ENCODE results near the gene REM1. TPM values are rescaled to one million over a fixed set of nuclear protein-coding genes. Genes with fewer than 3 reads are reported as not detected.
"Not testable (repeated sequence)": the region's sequence is repeated elsewhere in the genome, so short reads cannot be mapped to it uniquely, and the experiment has no call there.

The REM1 gene
- total RNA-seq, 2 experiments from 2014 or later, result not detected

DNA sequence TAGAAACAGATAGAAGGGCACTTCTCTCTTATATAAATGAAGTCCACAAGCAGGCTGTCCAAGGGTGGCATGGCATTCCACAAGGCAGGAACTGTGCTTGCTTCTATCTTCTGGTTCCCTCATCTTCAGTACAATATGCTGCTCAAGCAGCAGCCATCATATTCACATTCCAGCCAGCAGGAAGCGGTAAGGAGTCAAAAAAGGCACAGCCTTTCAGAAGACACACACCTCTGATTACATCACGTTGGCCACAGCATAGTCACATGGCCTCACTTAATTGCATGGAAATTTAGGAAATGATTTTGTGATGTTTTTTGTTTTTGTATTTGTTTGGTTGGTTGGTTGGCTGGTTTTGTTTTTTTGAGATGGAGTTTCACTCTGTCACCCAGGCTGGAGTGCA lies 19.0 kb downstream of the REM1 start:
- no peak for DNase-seq
- no peaks in the 10 kb centered on the region for H3K9me3 Mint-ChIP-seq
- H3K27me3 Mint-ChIP-seq, result peaks cover 16% of the 10 kb centered on the region
- H3K27ac Mint-ChIP-seq, result no peak overlapping the region
- H3K4me1 Mint-ChIP-seq, result no peaks in the 10 kb centered on the region
- CTCF ChIA-PET, result interaction anchor here (0.6 to 0.8 kb wide), 2 partner anchors 9 to 27 kb away, joined by 3 read pairs; no protein-coding TSS in a partner anchor
- POLR2A ChIA-PET, result no interaction called here
- no peak overlapping the region for H3K4me3 Mint-ChIP-seq
- H3K36me3 Mint-ChIP-seq (ENCODE audit: low read depth), result no peaks in the 10 kb centered on the region

DNA sequence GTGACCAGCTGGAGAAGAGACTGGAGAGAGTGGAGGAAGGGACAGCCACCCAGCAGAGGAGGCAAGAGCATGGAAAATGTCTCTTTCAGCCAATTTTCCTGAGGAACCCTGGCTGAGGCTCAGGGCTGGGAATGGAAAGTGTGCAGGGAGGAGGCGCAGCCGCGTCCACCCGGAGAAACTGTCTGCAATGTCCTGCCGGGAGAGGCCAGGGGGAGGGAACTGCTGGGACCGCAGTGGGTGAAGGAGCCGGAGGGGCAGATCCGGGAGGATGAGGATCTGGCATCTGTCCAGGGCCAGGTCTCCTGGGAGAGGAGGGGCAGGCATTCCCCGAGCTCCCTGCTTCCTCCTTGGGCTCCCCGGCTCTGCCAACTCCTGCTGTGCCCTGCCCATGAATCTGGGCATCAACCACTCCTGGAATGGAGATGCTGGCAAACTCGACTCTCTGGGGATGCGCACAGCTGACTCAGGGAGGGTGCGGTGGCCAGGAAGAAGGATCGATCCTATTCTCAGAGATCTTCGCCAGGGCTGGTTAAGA lies 21.7 kb downstream of the REM1 start:
- Mint-ChIP-seq H3K9me3 (no peaks in the 10 kb centered on the region), H3K27ac (no peak overlapping the region), H3K27me3 (peaks cover 16% of the 10 kb centered on the region), H3K4me1 (no peaks in the 10 kb centered on the region), H3K4me3 (no peak overlapping the region), H3K36me3 (ENCODE audit: low read depth) (no peaks in the 10 kb centered on the region)
- ChIA-PET POLR2A (no interaction called here), CTCF (interaction anchor here (1.2 kb wide), 1 partner anchor 36 kb away, joined by 6 read pairs; no protein-coding TSS in a partner anchor)
- DNase-seq, result no peak

DNA sequence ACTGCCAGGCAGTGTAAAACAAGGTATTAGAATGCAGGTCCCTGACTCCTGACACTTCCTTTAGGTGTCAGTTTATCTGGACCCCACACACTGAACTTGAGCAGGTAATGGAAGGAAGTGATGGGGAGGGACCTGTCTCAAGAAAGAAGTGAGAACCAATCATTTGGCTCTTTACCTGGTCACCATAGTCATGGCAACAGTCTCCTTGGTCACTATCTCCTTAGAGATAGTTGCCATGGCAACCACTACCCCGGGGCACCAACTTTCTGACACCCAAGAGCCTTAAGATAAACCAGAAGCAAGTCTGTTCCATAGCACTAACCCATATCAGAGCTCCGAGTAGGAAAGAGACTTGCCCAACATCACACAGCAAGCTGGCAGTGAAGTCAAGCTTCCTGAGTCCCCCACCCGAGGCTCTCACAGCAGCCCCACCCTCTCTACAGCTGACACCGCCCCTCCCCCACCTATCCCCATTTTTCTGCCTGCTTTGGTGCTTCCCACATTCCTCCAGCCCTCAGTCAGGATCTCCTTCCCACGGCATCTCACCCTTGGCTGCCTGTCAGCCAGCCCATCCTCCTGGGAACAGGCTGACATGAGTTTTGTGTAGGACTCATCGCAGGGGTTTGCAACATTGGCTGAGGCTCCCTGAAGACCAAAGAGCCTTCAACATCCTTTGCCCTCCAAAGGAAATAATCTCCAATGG lies 22.9 kb downstream of the REM1 start:
- CTCF ChIA-PET, result no interaction called here
- POLR2A ChIA-PET, result no interaction called here
- H3K4me3 Mint-ChIP-seq, result no peak overlapping the region

DNA sequence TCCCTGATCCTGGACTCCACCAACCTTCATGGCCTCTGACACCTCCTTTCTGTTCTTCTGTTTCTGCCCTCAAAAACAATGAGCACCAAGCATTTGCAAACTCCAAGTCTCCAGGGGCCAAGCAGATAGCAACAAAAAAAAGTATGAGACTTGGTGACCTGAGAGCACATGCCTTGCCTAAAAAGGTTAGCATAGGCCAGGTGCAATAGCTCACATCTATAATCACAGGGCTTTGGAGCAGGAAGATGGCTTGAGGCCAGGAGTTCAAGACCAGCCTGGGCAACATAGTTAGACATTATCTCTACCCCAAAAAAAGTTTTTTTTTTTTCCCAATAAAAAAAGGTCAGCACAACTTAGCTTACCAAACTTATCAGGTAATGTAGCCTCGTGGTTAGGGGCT lies 25.4 kb downstream of the REM1 start:
- no peak overlapping the region for H3K4me3 Mint-ChIP-seq
- H3K27me3 Mint-ChIP-seq, result peaks cover 14% of the 10 kb centered on the region
- peaks cover 3% of the 10 kb centered on the region for H3K4me1 Mint-ChIP-seq
- H3K36me3 Mint-ChIP-seq (ENCODE audit: low read depth), result no peaks in the 10 kb centered on the region
- H3K27ac Mint-ChIP-seq, result no peak overlapping the region
- no peaks in the 10 kb centered on the region for H3K9me3 Mint-ChIP-seq
- ChIA-PET CTCF (interaction anchor here (3.7 kb wide), 1 partner anchor 12 kb away, joined by 40 read pairs; no protein-coding TSS in a partner anchor), POLR2A (no interaction called here)
- no peak for DNase-seq

More for the DNA sequence above, 22.9 kb downstream of the REM1 start:
- no peaks in the 10 kb centered on the region for H3K9me3 Mint-ChIP-seq
- no peak overlapping the region for H3K27ac Mint-ChIP-seq
- no peak for DNase-seq
- H3K27me3 Mint-ChIP-seq, result peaks cover 16% of the 10 kb centered on the region
- H3K36me3 Mint-ChIP-seq (ENCODE audit: low read depth), result no peaks in the 10 kb centered on the region
- peaks cover 1% of the 10 kb centered on the region for H3K4me1 Mint-ChIP-seq

DNA sequence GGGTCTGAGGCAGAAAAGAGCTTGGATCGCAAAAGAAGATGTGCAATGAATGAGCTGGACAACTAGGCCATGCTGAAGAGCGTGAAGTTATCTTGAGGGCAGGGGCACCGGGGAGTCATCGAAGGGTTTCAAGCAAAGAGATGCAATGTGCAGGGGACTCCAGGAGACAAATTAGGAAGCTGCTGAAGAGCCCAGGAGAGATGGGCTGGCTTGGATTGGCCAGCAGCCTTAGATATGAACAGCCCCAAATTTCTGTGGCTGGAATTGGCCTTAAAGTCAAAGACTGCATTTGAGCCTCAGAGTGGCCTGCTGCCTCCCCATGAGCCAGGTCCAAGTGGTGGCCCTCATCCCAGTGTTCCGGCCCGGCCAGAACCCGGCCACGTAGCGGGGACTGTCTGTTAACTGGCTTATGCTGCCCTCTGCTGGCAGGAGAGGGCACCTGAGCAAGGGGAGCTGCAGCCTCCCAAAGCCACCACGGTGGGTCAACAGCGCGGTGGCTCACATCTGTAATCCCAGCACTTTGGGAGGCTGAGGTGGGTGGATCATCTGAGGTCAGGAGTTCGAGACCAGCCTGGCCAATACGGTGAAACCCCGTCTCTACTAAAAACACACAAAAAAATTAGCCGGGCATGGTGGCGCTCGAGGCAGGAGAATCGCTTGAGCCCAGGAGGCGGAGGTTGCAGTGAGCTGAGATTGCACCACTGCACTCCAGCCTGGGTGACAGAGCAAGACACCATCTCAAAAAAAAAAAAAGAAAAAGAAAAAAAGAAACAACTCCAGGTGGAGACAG lies 28.0 kb downstream of the REM1 start:
- CTCF ChIA-PET, result interaction anchor here (0.5 to 3.7 kb wide), 31 partner anchors 9 to 377 kb away, joined by 3 to 92 read pairs (median 4); partner anchors contain the start of genes DEFB123 and DEFB124
- H3K4me3 Mint-ChIP-seq; H3K9me3 Mint-ChIP-seq; H3K27ac Mint-ChIP-seq; H3K36me3 Mint-ChIP-seq (ENCODE audit: low read depth); H3K4me1 Mint-ChIP-seq: not testable (repeated sequence)
- peak; percentile 77 for DNase-seq
- H3K27me3 Mint-ChIP-seq, result peaks cover 14% of the 10 kb centered on the region
- POLR2A ChIA-PET, result interaction anchor here (0.6 kb wide), 1 partner anchor 29 kb away, joined by 3 read pairs; no protein-coding TSS in a partner anchor

DNA sequence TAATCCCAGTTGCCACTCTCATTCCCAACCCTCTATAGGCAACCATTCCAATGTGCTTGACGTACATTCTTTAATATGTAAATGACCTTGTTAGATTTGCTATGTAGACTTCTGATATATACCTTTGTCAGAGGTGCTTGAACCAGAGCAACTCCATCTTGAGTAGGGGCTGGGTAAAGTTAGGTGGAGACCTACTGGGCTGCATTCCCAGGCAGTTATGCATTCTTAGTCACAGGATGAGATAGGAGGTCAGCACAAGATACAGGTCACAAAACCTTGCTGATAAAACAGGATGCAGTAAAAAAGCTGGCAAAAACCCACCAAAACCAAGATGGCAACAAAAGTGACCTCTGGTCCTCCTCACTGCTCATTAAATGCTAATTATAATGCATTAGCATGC lies 30.8 kb downstream of the REM1 start:
- Mint-ChIP-seq H3K4me3 (no peak overlapping the region), H3K27me3 (peaks cover 16% of the 10 kb centered on the region), H3K9me3 (no peaks in the 10 kb centered on the region), H3K27ac (no peak overlapping the region), H3K36me3 (ENCODE audit: low read depth) (no peaks in the 10 kb centered on the region), H3K4me1 (peaks cover 3% of the 10 kb centered on the region)
- CTCF ChIA-PET, result interaction anchor here (1.6 kb wide), 1 partner anchor 45 kb away, joined by 9 read pairs; no protein-coding TSS in a partner anchor
- POLR2A ChIA-PET, result no interaction called here
- no peak for DNase-seq

DNA sequence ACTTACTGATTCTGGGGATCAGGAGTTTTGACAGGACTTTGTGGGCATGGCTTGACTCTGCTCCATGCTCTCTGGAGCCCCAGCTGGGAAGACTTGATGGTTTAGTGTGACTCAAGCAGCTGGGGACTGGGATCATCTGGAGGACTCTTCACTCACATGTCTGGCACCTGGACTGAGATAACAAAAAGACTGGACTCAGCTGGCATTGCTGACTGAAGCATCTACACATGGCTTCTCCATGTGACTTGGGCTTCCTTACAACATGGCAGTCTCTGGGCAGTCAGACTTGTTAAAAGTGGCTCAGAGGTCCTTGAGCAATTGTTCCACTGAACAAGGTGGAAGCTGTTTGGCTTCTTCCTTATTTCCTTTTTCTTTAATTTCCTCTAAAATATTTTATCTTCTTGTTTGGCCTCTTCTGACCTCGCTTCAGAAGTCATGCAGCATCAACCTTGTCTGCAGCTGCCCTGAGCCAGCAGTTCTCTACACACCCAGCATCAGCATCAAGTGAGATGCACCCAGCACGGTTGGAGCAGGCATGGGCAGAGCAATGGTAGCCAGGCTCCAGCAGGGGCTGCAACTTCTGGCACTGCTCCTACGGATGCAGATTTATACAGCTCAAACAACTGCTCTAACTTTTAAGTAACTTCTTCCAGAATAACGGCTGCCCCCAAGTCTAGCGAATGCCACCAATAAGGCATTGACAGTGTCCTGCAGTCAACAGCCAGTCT lies 33.6 kb downstream of the REM1 start:
- no peaks in the 10 kb centered on the region for H3K9me3 Mint-ChIP-seq
- peaks cover under 1% of the 10 kb centered on the region for H3K4me1 Mint-ChIP-seq
- no peak overlapping the region for H3K27ac Mint-ChIP-seq
- ChIA-PET CTCF (interaction anchor here (1.6 kb wide), 1 partner anchor 48 kb away, joined by 5 read pairs; no protein-coding TSS in a partner anchor), POLR2A (no interaction called here)
- H3K27me3 Mint-ChIP-seq, result peaks cover 14% of the 10 kb centered on the region
- DNase-seq, result no peak
- H3K4me3 Mint-ChIP-seq, result no peak overlapping the region
- H3K36me3 Mint-ChIP-seq (ENCODE audit: low read depth), result no peaks in the 10 kb centered on the region

DNA sequence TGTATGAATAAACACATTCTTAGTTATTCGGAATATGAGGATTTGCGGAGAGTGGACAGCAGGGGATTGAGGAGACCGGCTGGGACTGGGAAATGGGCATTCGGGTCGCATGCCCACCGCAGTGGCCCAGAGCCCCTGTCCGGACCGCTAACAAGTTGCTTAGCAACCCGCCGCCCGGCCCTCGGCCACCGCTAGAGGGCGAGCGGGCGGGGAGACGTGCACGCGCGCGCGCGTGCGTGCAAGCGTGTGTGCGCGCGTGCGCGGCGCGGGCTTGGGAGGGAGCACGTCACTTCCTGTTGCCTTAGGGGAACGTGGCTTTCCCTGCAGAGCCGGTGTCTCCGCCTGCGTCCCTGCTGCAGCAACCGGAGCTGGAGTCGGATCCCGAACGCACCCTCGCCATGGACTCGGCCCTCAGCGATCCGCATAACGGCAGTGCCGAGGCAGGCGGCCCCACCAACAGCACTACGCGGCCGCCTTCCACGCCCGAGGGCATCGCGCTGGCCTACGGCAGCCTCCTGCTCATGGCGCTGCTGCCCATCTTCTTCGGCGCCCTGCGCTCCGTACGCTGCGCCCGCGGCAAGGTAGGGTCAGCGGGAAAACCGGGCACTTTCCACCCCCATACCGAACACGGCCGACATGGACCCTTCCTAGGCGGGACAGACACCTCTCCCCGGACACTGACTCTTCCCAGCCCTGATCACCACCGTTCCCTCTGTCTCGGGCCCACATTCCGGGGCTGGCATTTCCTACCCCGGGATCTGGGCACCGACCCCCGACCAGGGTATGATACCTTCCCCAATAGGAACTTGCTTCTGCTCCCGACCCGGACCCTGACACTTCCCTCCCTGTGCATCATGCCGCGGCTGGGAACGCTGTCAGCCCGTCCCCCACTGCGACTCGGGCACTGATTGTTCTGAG lies 39.3 kb downstream of the REM1 start, which contains the start of gene HM13:
Gene HM13, plus strand, starts transcription at position 289 of the 918 bp plus-strand sequence. Its CDS starts 110 bp downstream, at position 399.
- Mint-ChIP-seq H3K9me3 (no peaks in the 10 kb centered on the region), H3K36me3 (ENCODE audit: low read depth) (peaks cover 3% of the 10 kb centered on the region), H3K27ac (peak within 1 kb of the TSS; percentile 5), H3K4me1 (peaks cover 9% of the 10 kb centered on the region), H3K4me3 (no peak within 1 kb of the TSS), H3K27me3 (no peaks in the 10 kb centered on the region)
- peak; percentile 89 for DNase-seq
- ChIA-PET CTCF (interaction anchor here (0.8 to 1.1 kb wide), 3 partner anchors 55 to 98 kb away, joined by 3 read pairs; no protein-coding TSS in a partner anchor), POLR2A (interaction anchor here (0.6 to 1.4 kb wide), 3 partner anchors 27 to 60 kb away, joined by 3 to 5 read pairs (median 4); a partner anchor contains a TSS)

DNA sequence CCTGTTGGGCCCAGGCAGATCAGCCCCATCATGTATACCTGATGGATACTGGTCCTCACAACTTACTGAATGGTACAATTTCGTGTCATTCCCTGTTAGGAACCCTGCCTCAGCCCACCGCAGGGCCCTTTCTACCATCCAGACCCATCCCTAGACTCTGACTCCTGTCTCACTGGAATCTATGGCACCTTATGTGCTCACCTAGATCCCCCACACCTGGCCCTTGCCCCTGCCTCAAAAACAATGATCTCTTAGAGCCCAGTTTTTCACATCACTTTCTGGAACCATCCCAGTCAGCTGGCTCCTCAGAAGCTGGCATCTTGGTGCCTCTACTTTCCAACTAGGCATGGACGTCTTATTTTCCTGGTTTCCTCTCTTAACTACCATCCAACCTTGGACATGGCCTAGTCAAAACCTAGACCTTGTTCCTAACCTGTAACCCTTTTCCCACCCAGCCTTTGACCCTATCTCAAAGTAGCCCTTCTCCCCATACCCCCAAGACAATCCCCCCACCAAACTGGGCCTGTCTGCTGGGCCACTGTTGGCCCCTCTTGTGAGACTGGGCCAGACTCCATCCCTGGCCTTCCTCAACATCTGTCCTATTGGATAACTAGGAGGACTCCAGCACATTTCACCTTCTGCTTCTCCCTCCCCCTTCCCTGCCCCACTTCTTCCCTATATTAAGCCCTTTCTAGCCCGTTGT lies 40.1 kb downstream of the REM1 start:
- DNase-seq, result peak; percentile 18
- Mint-ChIP-seq H3K36me3 (ENCODE audit: low read depth) (peaks cover 10% of the 10 kb centered on the region), H3K4me3 (no peak overlapping the region), H3K27me3 (no peaks in the 10 kb centered on the region), H3K27ac (no peak overlapping the region), H3K4me1 (peaks cover 14% of the 10 kb centered on the region), H3K9me3 (no peaks in the 10 kb centered on the region)
- CTCF ChIA-PET, result interaction anchor here (1.1 to 1.2 kb wide), 3 partner anchors 12 to 97 kb away, joined by 3 to 8 read pairs (median 3); no protein-coding TSS in a partner anchor
- POLR2A ChIA-PET, result interaction anchor here (1.0 to 1.7 kb wide), 4 partner anchors 30 to 160 kb away, joined by 3 to 5 read pairs (median 4); a partner anchor contains a TSS

DNA sequence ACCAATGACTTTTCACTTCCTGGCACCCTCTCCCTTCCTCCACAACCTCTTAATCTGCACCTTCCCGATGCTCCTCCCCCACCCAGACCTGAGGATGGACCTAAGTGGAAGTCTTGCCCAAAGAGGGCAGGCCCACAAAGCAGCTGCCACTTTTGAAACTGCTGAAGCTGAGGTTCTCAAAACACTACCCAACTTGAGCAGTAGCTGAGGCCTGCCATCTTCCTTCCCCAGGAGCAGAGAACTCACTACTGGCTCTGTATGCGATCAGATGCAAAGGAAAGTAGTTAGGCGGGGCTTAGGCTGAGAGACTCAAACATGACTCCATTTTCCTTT lies 40.7 kb downstream of the REM1 start:
- peaks cover 19% of the 10 kb centered on the region for H3K4me1 Mint-ChIP-seq
- ChIA-PET CTCF (interaction anchor here (0.6 to 1.2 kb wide), 3 partner anchors 12 to 97 kb away, joined by 3 to 8 read pairs (median 3); no protein-coding TSS in a partner anchor), POLR2A (interaction anchor here (1.0 to 1.7 kb wide), 6 partner anchors 29 to 159 kb away, joined by 3 to 6 read pairs (median 4); partner anchors contain the start of gene ID1)
- no peak overlapping the region for H3K27ac Mint-ChIP-seq
- no peaks in the 10 kb centered on the region for H3K9me3 Mint-ChIP-seq
- peak; percentile 57 for DNase-seq
- no peaks in the 10 kb centered on the region for H3K27me3 Mint-ChIP-seq
- no peak overlapping the region for H3K4me3 Mint-ChIP-seq
- peaks cover 15% of the 10 kb centered on the region for H3K36me3 Mint-ChIP-seq (ENCODE audit: low read depth)

DNA sequence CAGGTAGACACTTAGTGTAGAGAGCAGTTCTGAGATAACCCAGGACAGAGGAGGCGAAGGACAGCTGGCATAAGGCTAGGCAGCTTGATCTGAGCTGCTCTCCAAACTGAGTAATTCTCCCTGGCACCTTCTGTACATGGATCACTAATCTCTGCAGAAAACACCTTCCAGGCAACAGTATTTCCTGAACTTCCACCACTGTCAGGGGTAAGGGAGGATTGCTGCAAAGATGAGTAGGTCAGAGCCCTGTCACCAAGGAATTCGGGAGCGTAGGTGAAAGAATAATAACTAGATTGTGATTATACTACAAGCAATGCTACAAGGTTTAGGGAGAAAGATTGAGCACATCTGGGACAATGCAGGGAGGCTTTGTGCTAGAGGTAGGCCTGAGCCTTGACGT lies 41.1 kb downstream of the REM1 start:
- H3K9me3 Mint-ChIP-seq, result no peaks in the 10 kb centered on the region
- no peak overlapping the region for H3K4me3 Mint-ChIP-seq
- no peak overlapping the region for H3K27ac Mint-ChIP-seq
- DNase-seq, result no peak
- ChIA-PET CTCF (interaction anchor here (0.6 to 1.2 kb wide), 3 partner anchors 13 to 96 kb away, joined by 3 to 8 read pairs (median 3); no protein-coding TSS in a partner anchor), POLR2A (interaction anchor here (0.9 to 1.7 kb wide), 7 partner anchors 29 to 159 kb away, joined by 3 to 6 read pairs (median 4); partner anchors contain the start of gene ID1)
- H3K36me3 Mint-ChIP-seq (ENCODE audit: low read depth), result peaks cover 19% of the 10 kb centered on the region
- H3K27me3 Mint-ChIP-seq, result no peaks in the 10 kb centered on the region
- H3K4me1 Mint-ChIP-seq, result peaks cover 22% of the 10 kb centered on the region
